ENCODE results near the gene ADD2.

The ADD2 gene

GRCh38 chr2:70616168-70616694, 151.8 kb downstream of the ADD2 start:
- no peak overlapping the region for H3K27ac ChIP-seq (ENCODE audit: low read length, poor library complexity, severe bottlenecking)
- no peak overlapping the region for H3K23ac ChIP-seq (ENCODE audit: low read length in 2 of 2)
- H2BK120ac ChIP-seq (ENCODE audit: low read depth, low read length), result no peak overlapping the region
- no peak for DNase-seq
- H3K4me3 ChIP-seq (ENCODE audit: insufficient read depth in 1 of 2, low read depth in 1 of 2, low read length in 2 of 2), result no peak overlapping the region
- no peak overlapping the region for H3K14ac ChIP-seq (ENCODE audit: low read length in 2 of 2)
- no peak overlapping the region for H2AFZ ChIP-seq (ENCODE audit: low read depth, low read length)
- H3K9me3 ChIP-seq (ENCODE audit: control insufficient read depth, low read length), result no peaks in the 10 kb centered on the region
- no peak overlapping the region for H4K8ac ChIP-seq (ENCODE audit: low read length)
- H3K36me3 ChIP-seq (ENCODE audit: control insufficient read depth in 1 of 2, insufficient read depth in 2 of 2, low read depth in 1 of 2, low read length in 2 of 2), result no peaks in the 10 kb centered on the region
- H3K79me1 ChIP-seq (replicated peaks; ENCODE audit: low read length, poor library complexity, severe bottlenecking), result no peaks in the 10 kb centered on the region
- no peak overlapping the region for H2BK15ac ChIP-seq (ENCODE audit: low read depth, poor library complexity, severe bottlenecking)
- H4K91ac ChIP-seq (ENCODE audit: low read length), result no peak overlapping the region
- H3K4me2 ChIP-seq (ENCODE audit: low read length, poor library complexity, severe bottlenecking), result no peak overlapping the region
- no peaks in the 10 kb centered on the region for H3K4me1 ChIP-seq (ENCODE audit: control insufficient read depth, insufficient read depth, low read depth, low read length)
- peaks cover 47 to 57% of the 10 kb centered on the region in 2 experiments for H3K27me3 ChIP-seq (ENCODE audit: control insufficient read depth in 1 of 2, insufficient read depth in 1 of 2, low read length in 2 of 2)
- H2BK5ac ChIP-seq (ENCODE audit: low read depth, low read length, poor library complexity, severe bottlenecking), result no peak overlapping the region
- no peak overlapping the region for H2BK12ac ChIP-seq (ENCODE audit: low read length in 2 of 2)
- 81% methylated on average over 6 of the region's 6 CpGs for WGBS
- H2AK5ac ChIP-seq (ENCODE audit: low read length, severe bottlenecking), result no peak overlapping the region
- H3K9ac ChIP-seq (ENCODE audit: low read length), result no peak overlapping the region
- H3K4ac ChIP-seq (ENCODE audit: low read depth in 1 of 2, low read length in 2 of 2), result no peak overlapping the region
- no peak overlapping the region for H3K18ac ChIP-seq (ENCODE audit: low read depth in 1 of 2, low read length in 2 of 2)

DNA sequence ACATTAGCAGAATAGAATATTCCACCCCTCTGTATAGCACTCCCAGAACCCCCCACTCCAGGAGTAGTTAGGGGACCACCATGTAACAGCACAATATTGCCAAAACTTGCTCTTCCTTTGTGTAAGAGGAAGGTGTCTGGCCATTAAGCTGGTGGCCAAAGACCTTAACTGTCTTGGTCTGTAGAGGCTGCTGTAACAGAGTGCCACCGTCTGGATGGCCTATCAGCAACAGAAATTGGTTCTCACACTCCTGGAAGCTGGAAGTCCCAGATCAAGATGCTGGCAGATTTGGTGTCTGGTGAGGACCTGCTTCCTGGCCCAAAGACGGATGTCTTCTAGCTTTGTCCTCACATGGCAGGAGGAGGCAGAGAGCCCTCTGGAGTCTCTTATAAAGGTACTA, 152.8 kb downstream of the ADD2 start:
- no peak overlapping the region for H3K4ac ChIP-seq (ENCODE audit: low read depth in 1 of 2, low read length in 2 of 2)
- no peak overlapping the region for H2BK5ac ChIP-seq (ENCODE audit: low read depth, low read length, poor library complexity, severe bottlenecking)
- H3K79me1 ChIP-seq (replicated peaks; ENCODE audit: low read length, poor library complexity, severe bottlenecking), result no peaks in the 10 kb centered on the region
- no peak overlapping the region for H2BK120ac ChIP-seq (ENCODE audit: low read depth, low read length)
- H3K27me3 ChIP-seq (ENCODE audit: control insufficient read depth in 1 of 2, insufficient read depth in 1 of 2, low read length in 2 of 2), result peaks cover 54 to 64% of the 10 kb centered on the region in 2 experiments
- no peak overlapping the region for H2BK12ac ChIP-seq (ENCODE audit: low read length in 2 of 2)
- DNase-seq, result no peak
- H4K91ac ChIP-seq (ENCODE audit: low read length), result no peak overlapping the region
- no peak overlapping the region for H2BK15ac ChIP-seq (ENCODE audit: low read depth, poor library complexity, severe bottlenecking)
- H2AFZ ChIP-seq (ENCODE audit: low read depth, low read length), result no peak overlapping the region
- no peak overlapping the region for H3K4me2 ChIP-seq (ENCODE audit: low read length, poor library complexity, severe bottlenecking)
- H3K4me1 ChIP-seq (ENCODE audit: control insufficient read depth, insufficient read depth, low read depth, low read length), result no peaks in the 10 kb centered on the region
- no peak overlapping the region for H3K4me3 ChIP-seq (ENCODE audit: insufficient read depth in 1 of 2, low read depth in 1 of 2, low read length in 2 of 2)
- H2AK5ac ChIP-seq (ENCODE audit: low read length, severe bottlenecking), result no peak overlapping the region
- 60% methylated on average over 2 of the region's 2 CpGs for WGBS
- no peak overlapping the region for H4K8ac ChIP-seq (ENCODE audit: low read length)
- H3K9me3 ChIP-seq (ENCODE audit: control insufficient read depth, low read length), result no peaks in the 10 kb centered on the region
- H3K9ac ChIP-seq (ENCODE audit: low read length), result no peak overlapping the region
- H3K23ac ChIP-seq (ENCODE audit: low read length in 2 of 2), result no peak overlapping the region
- no peak overlapping the region for H3K18ac ChIP-seq (ENCODE audit: low read depth in 1 of 2, low read length in 2 of 2)
- no peaks in the 10 kb centered on the region for H3K36me3 ChIP-seq (ENCODE audit: control insufficient read depth in 1 of 2, insufficient read depth in 2 of 2, low read depth in 1 of 2, low read length in 2 of 2)
- no peak overlapping the region for H3K14ac ChIP-seq (ENCODE audit: low read length in 2 of 2)
- no peak overlapping the region for H3K27ac ChIP-seq (ENCODE audit: low read length, poor library complexity, severe bottlenecking)

DNA sequence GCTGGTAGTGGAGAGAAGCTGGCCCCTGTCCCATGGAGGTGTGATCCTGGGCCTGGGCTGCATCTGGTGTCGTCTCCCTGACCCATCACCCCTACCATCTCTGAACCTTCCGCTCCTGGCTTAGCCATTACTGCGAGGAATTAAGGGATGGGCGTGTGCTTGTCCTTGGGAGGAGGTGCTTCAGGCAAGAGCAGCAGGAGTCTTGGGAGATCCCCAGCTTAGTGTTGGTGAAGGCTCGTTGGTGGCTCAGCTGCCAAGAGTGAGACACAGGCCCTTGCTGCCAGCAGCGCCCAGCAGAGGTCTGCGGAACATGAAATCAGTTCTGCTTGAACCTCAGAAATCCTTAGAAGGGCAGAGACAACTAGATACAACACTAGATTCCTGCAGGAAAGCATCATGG, 154.5 kb downstream of the ADD2 start:
- H3K36me3 ChIP-seq (ENCODE audit: control insufficient read depth in 1 of 2, insufficient read depth in 2 of 2, low read depth in 1 of 2, low read length in 2 of 2), result no peaks in the 10 kb centered on the region
- no peak overlapping the region for H2BK5ac ChIP-seq (ENCODE audit: low read depth, low read length, poor library complexity, severe bottlenecking)
- peaks cover 3% of the 10 kb centered on the region for H3K4me1 ChIP-seq (ENCODE audit: control insufficient read depth, insufficient read depth, low read depth, low read length)
- peaks cover 39 to 64% of the 10 kb centered on the region in 2 experiments for H3K27me3 ChIP-seq (ENCODE audit: control insufficient read depth in 1 of 2, insufficient read depth in 1 of 2, low read length in 2 of 2)
- no peak overlapping the region for H2AK5ac ChIP-seq (ENCODE audit: low read length, severe bottlenecking)
- no peak overlapping the region for H4K8ac ChIP-seq (ENCODE audit: low read length)
- no peaks in the 10 kb centered on the region for H3K79me1 ChIP-seq (replicated peaks; ENCODE audit: low read length, poor library complexity, severe bottlenecking)
- H2AFZ ChIP-seq (ENCODE audit: low read depth, low read length), result no peak overlapping the region
- H3K4ac ChIP-seq (ENCODE audit: low read depth in 1 of 2, low read length in 2 of 2), result no peak overlapping the region
- H4K91ac ChIP-seq (ENCODE audit: low read length), result no peak overlapping the region
- H3K18ac ChIP-seq (ENCODE audit: low read depth in 1 of 2, low read length in 2 of 2), result no peak overlapping the region
- 74% methylated on average over 6 of the region's 7 CpGs for WGBS
- H3K9ac ChIP-seq (ENCODE audit: low read length), result no peak overlapping the region
- no peak overlapping the region for H3K4me2 ChIP-seq (ENCODE audit: low read length, poor library complexity, severe bottlenecking)
- H3K4me3 ChIP-seq (ENCODE audit: insufficient read depth in 1 of 2, low read depth in 1 of 2, low read length in 2 of 2), result no peak overlapping the region
- no peak overlapping the region for H2BK12ac ChIP-seq (ENCODE audit: low read length in 2 of 2)
- no peak overlapping the region for H3K14ac ChIP-seq (ENCODE audit: low read length in 2 of 2)
- H3K9me3 ChIP-seq (ENCODE audit: control insufficient read depth, low read length), result no peaks in the 10 kb centered on the region
- H3K23ac ChIP-seq (ENCODE audit: low read length in 2 of 2), result peak overlapping the region in 1 of 2 experiments; percentile 36
- no peak for DNase-seq
- no peak overlapping the region for H2BK15ac ChIP-seq (ENCODE audit: low read depth, poor library complexity, severe bottlenecking)
- H2BK120ac ChIP-seq (ENCODE audit: low read depth, low read length), result no peak overlapping the region
- no peak overlapping the region for H3K27ac ChIP-seq (ENCODE audit: low read length, poor library complexity, severe bottlenecking)

DNA sequence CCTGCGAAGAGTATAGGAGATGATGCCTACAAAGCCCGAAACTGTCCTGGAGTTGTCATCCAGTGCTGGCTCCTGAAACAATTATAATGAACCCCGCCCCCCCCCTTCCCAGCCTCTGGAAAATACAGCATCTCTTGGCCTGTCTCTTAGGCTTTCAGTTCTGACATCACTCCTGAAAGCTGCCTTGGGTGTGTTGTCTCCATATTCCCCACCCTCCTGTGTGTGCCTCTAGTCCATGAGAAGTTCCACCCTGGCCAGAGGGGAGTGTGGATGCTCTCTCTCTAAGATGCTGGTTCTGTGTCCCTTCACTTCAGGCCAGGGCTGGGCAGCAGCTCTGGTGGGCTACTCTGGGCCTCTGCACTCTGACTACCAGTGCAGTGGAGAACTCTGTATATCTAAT, 155.4 kb downstream of the ADD2 start:
- Histone ChIP-seq H3K9ac (ENCODE audit: low read length) (no peak overlapping the region), H3K36me3 (ENCODE audit: control insufficient read depth in 1 of 2, insufficient read depth in 2 of 2, low read depth in 1 of 2, low read length in 2 of 2) (no peaks in the 10 kb centered on the region), H3K79me1 (replicated peaks; ENCODE audit: low read length, poor library complexity, severe bottlenecking) (no peaks in the 10 kb centered on the region), H3K4me1 (ENCODE audit: control insufficient read depth, insufficient read depth, low read depth, low read length) (peaks cover 3% of the 10 kb centered on the region), H3K27ac (ENCODE audit: low read length, poor library complexity, severe bottlenecking) (no peak overlapping the region), H3K18ac (ENCODE audit: low read depth in 1 of 2, low read length in 2 of 2) (no peak overlapping the region), H2BK12ac (ENCODE audit: low read length in 2 of 2) (no peak overlapping the region), H3K9me3 (ENCODE audit: control insufficient read depth, low read length) (no peaks in the 10 kb centered on the region), H2BK5ac (ENCODE audit: low read depth, low read length, poor library complexity, severe bottlenecking) (no peak overlapping the region), H3K14ac (ENCODE audit: low read length in 2 of 2) (no peak overlapping the region), H2BK120ac (ENCODE audit: low read depth, low read length) (no peak overlapping the region), H3K27me3 (ENCODE audit: control insufficient read depth in 1 of 2, insufficient read depth in 1 of 2, low read length in 2 of 2) (peaks cover 37 to 68% of the 10 kb centered on the region in 2 experiments), H3K4me2 (ENCODE audit: low read length, poor library complexity, severe bottlenecking) (no peak overlapping the region), H3K23ac (ENCODE audit: low read length in 2 of 2) (no peak overlapping the region), H2AFZ (ENCODE audit: low read depth, low read length) (no peak overlapping the region), H2BK15ac (ENCODE audit: low read depth, poor library complexity, severe bottlenecking) (no peak overlapping the region), H2AK5ac (ENCODE audit: low read length, severe bottlenecking) (no peak overlapping the region), H3K4me3 (ENCODE audit: insufficient read depth in 1 of 2, low read depth in 1 of 2, low read length in 2 of 2) (no peak overlapping the region), H3K4ac (ENCODE audit: low read depth in 1 of 2, low read length in 2 of 2) (no peak overlapping the region), H4K91ac (ENCODE audit: low read length) (no peak overlapping the region), H4K8ac (ENCODE audit: low read length) (no peak overlapping the region)
- WGBS, result 72% methylated on average over 3 of the region's 3 CpGs
- DNase-seq, result no peak

All from mesenchymal stem cell (in vitro differentiated cells and primary cell).